ENCODE results near the gene CLEC3A. TPM values are rescaled to one million over a fixed set of nuclear protein-coding genes. Genes with fewer than 3 reads are reported as not detected.

CLEC3A gene
- total and polyA plus RNA-seq, 2 donors (not counting 3 experiments of a cell fraction or from before 2014, with no cell fraction given) = not detected

- dilution Hi-C loops (cut with MboI; ENCODE audit: extremely low pct_ligation_motif_present, low sequenced_read_pairs) = no loop called here
- Histone ChIP-seq H3K79me2 (ENCODE audit: control insufficient read depth, insufficient read depth, low read length) (no peaks in the 10 kb centered on the region), H3K9ac (replicated peaks; ENCODE audit: extremely low read depth, insufficient read depth, low read length) (no peak overlapping the region), H2AFZ (ENCODE audit: low read depth, low read length) (no peak overlapping the region), H3K9me3 (replicated peaks; ENCODE audit: control insufficient read depth, insufficient read depth, low read length) (no peaks in the 10 kb centered on the region), H3K27ac (ENCODE audit: insufficient read depth, low read depth, low read length) (no peak overlapping the region), H3K36me3 (ENCODE audit: control insufficient read depth in 2 of 2, extremely low read depth in 1 of 2, insufficient read depth in 2 of 2, low read length in 2 of 2) (no peaks in the 10 kb centered on the region), H3K9me1 (replicated peaks; ENCODE audit: control insufficient read depth, extremely low read depth, insufficient read depth, low read length) (no peaks in the 10 kb centered on the region), H3K4me1 (ENCODE audit: control insufficient read depth, extremely low read depth, insufficient read depth, low read length) (no peaks in the 10 kb centered on the region), H3K4me2 (ENCODE audit: insufficient read depth, low read length) (no peak overlapping the region), H3K4me3 (replicated peaks in 1 of 3; ENCODE audit: insufficient read depth in 1 of 3, low read depth in 1 of 3, low read length in 3 of 3) (no peak overlapping the region), H4K20me1 (replicated peaks; ENCODE audit: control insufficient read depth, extremely low read depth, insufficient read depth, low read length) (no peaks in the 10 kb centered on the region), H3K27me3 (ENCODE audit: control insufficient read depth in 2 of 2, insufficient read depth in 2 of 2, low read length in 2 of 2) (no peaks in the 10 kb centered on the region)
- TF ChIP-seq POLR2AphosphoS5 (IDR thresholded peaks at IDR 0.05; ENCODE audit: insufficient read depth, low read depth, low read length) (no peak), JUN (IDR thresholded peaks at IDR 0.05; ENCODE audit: borderline replicate concordance, insufficient read depth, insufficient read length, low read depth) (no peak), MAX (IDR thresholded peaks at IDR 0.05; ENCODE audit: insufficient read depth, insufficient read length) (no peak), MYC (IDR thresholded peaks at IDR 0.05; ENCODE audit: low read depth, low read length) (no peak), POLR2A (IDR thresholded peaks at IDR 0.05; ENCODE audit: low read depth, low read length) (no peak), FOS (IDR thresholded peaks at IDR 0.05; ENCODE audit: borderline replicate concordance, insufficient read depth, low read length) (no peak)
- no peak for DNase-seq (ENCODE audit: low read depth, low spot score)
- FAIRE-seq = no peak
- CTCF ChIA-PET = interaction anchor here (0.6 kb wide), 1 partner anchor 88 kb away, joined by 3 read pairs; no protein-coding TSS in a partner anchor
- no TSS peak for BruUV-seq (replicated peaks)
- intact Hi-C loops (cut with micrococcal nuclease) = no loop called here
- POLR2A ChIA-PET = no interaction called here
Measured at GRCh38 chr16:78028018-78028417, 5.7 kb downstream of the CLEC3A start.

- no peak for TF ChIP-seq POLR2A (IDR thresholded peaks at IDR 0.05; ENCODE audit: low read depth, low read length)
- no peak for TF ChIP-seq MAX (IDR thresholded peaks at IDR 0.05; ENCODE audit: insufficient read depth, insufficient read length)
- no peak for TF ChIP-seq POLR2AphosphoS5 (IDR thresholded peaks at IDR 0.05; ENCODE audit: insufficient read depth, low read depth, low read length)
- no peak for TF ChIP-seq CTCF (IDR thresholded peaks at IDR 0.05; ENCODE audit: extremely low read depth in 1 of 2, insufficient read depth in 1 of 2, low read depth in 1 of 2, low read length in 2 of 2)
- TF ChIP-seq MYC (IDR thresholded peaks at IDR 0.05; ENCODE audit: low read depth, low read length) = no peak
- TF ChIP-seq FOS (IDR thresholded peaks at IDR 0.05; ENCODE audit: borderline replicate concordance, insufficient read depth, low read length) = no peak
- TF ChIP-seq GATA2 (IDR thresholded peaks at IDR 0.05; ENCODE audit: insufficient read depth, insufficient read length, low read depth, low read length) = no peak
- no peak for TF ChIP-seq JUN (IDR thresholded peaks at IDR 0.05; ENCODE audit: borderline replicate concordance, insufficient read depth, insufficient read length, low read depth)
- TF ChIP-seq EZH2 (IDR thresholded peaks at IDR 0.05; ENCODE audit: borderline replicate concordance, low read depth, low read length, severe bottlenecking) = no peak
- Histone ChIP-seq H4K20me1 (replicated peaks; ENCODE audit: control insufficient read depth, extremely low read depth, insufficient read depth, low read length) (no peaks in the 10 kb centered on the region), H3K27me3 (ENCODE audit: control insufficient read depth in 2 of 2, insufficient read depth in 2 of 2, low read length in 2 of 2) (no peaks in the 10 kb centered on the region), H3K4me1 (ENCODE audit: control insufficient read depth, extremely low read depth, insufficient read depth, low read length) (no peaks in the 10 kb centered on the region), H3K36me3 (ENCODE audit: control insufficient read depth in 2 of 2, extremely low read depth in 1 of 2, insufficient read depth in 2 of 2, low read length in 2 of 2) (no peaks in the 10 kb centered on the region), H3K4me3 (replicated peaks in 1 of 3; ENCODE audit: insufficient read depth in 1 of 3, low read depth in 1 of 3, low read length in 3 of 3) (no peak overlapping the region), H3K9ac (replicated peaks; ENCODE audit: extremely low read depth, insufficient read depth, low read length) (no peak overlapping the region), H3K9me3 (replicated peaks; ENCODE audit: control insufficient read depth, insufficient read depth, low read length) (no peaks in the 10 kb centered on the region), H3K79me2 (ENCODE audit: control insufficient read depth, insufficient read depth, low read length) (no peaks in the 10 kb centered on the region), H2AFZ (ENCODE audit: low read depth, low read length) (no peak overlapping the region), H3K27ac (ENCODE audit: insufficient read depth, low read depth, low read length) (no peak overlapping the region), H3K4me2 (ENCODE audit: insufficient read depth, low read length) (no peak overlapping the region), H3K9me1 (replicated peaks; ENCODE audit: control insufficient read depth, extremely low read depth, insufficient read depth, low read length) (no peaks in the 10 kb centered on the region)
- no TSS peak for BruUV-seq (replicated peaks)
- POLR2A ChIA-PET = no interaction called here
- no peak for FAIRE-seq
- dilution Hi-C loops (cut with MboI; ENCODE audit: extremely low pct_ligation_motif_present, low sequenced_read_pairs) = no loop called here
- CTCF ChIA-PET = no interaction called here
- intact Hi-C loops (cut with micrococcal nuclease) = no loop called here
- no peak for DNase-seq (ENCODE audit: low read depth, low spot score)
Measured at GRCh38 chr16:78034530-78034929, 12.2 kb downstream of the CLEC3A start.

Measured in endothelial cell of umbilical vein (primary cell).